Ishikawa (cell line): Measurements from ENCODE around the gene RBM34.

Source experiments
- CEBPB ChIP-seq: IDR thresholded peaks from 2 replicates; pipeline ENCODE4 v1.6.1; 2012
- CREB1 ChIP-seq: IDR thresholded peaks from 2 replicates; pipeline ENCODE4 v1.6.1; 2012; ENCODE audit warnings: low read depth
- EGR1 ChIP-seq: IDR thresholded peaks from 2 replicates; pipeline ENCODE4 v1.6.1; 2012
- EP300 ChIP-seq: IDR thresholded peaks from 2 replicates; pipeline ENCODE4 v1.6.1; 2012; ENCODE audit warnings: borderline replicate concordance
- FOXM1 ChIP-seq: IDR thresholded peaks from 2 replicates; pipeline ENCODE4 v1.6.1; 2012; ENCODE audit warnings: low read depth, borderline replicate concordance
- RAD21 ChIP-seq: IDR thresholded peaks from 2 replicates; pipeline ENCODE4 v1.6.1; 2012; ENCODE audit warnings: low read depth
- TAF1 ChIP-seq: IDR thresholded peaks from 2 replicates; pipeline ENCODE4 v1.6.1; 2012; ENCODE audit warnings: low read depth, mild to moderate bottlenecking
- TCF12 ChIP-seq: IDR thresholded peaks from 2 replicates; pipeline ENCODE4 v1.6.1; 2012; ENCODE audit warnings: low read depth
- TEAD4 ChIP-seq: IDR thresholded peaks from 2 replicates; pipeline ENCODE4 v1.6.1; 2012
- YY1 ChIP-seq: IDR thresholded peaks from 2 replicates; pipeline ENCODE4 v1.6.1; 2012; ENCODE audit warnings: low read depth
- TF ChIP-seq, protein P1 (sequence below): IDR thresholded peaks from 2 replicates; pipeline ENCODE4 v1.6.1; 2012
- TF ChIP-seq, protein P2 (sequence below): IDR thresholded peaks from 2 replicates; pipeline ENCODE4 v1.6.1; 2012

DNA sequence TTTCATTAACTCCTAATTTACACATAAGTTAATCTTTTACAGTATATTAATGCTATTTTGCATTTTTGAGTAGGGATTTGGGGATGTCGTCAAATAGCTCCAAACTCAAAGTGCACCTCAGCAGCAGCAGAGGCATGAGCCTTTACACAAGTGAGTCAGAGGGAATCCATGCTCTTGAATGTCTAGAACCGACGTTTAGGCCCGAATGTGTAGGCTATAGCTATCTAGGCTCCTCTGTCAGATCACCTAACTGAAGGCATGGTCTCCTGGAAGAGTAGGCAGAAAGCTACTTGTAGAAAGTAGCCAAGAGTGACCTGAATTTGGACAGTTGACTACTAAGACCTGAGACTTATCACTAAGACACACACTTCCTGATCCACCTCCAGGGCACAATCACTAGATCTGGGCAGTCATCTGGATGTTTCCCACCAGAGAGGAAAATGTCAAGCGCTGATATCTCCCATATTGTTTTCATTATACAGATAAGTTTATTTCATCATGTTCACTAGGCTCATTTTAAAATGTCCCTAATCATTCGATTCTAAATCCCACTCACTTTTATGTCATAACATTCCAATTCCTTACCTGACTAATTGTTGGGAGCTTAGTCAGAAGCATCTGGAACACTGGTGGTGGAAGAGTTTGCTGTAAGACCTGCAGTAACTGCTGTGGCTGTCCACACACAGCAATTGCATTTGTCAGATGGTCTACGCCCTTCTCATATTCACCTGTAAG lies 47.7 kb downstream of the RBM34 start:
- no peak for TF ChIP-seq EP300
- TF ChIP-seq TAF1: no peak
- TF ChIP-seq YY1: no peak
- TF ChIP-seq, protein P1, sequence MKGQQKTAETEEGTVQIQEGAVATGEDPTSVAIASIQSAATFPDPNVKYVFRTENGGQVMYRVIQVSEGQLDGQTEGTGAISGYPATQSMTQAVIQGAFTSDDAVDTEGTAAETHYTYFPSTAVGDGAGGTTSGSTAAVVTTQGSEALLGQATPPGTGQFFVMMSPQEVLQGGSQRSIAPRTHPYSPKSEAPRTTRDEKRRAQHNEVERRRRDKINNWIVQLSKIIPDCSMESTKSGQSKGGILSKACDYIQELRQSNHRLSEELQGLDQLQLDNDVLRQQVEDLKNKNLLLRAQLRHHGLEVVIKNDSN: no peak
- no peak for TF ChIP-seq CREB1
- TF ChIP-seq, protein P2, sequence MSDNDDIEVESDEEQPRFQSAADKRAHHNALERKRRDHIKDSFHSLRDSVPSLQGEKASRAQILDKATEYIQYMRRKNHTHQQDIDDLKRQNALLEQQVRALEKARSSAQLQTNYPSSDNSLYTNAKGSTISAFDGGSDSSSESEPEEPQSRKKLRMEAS: no peak
- no peak for TF ChIP-seq RAD21
- TF ChIP-seq CEBPB: no peak
- no peak for TF ChIP-seq TEAD4
- TF ChIP-seq EGR1: no peak
- TF ChIP-seq TCF12: no peak
- no peak for TF ChIP-seq FOXM1
